T-helper 9 cell (primary cell): ENCODE data around the gene EFCAB9.
"Not testable (repeated sequence)": the region's sequence is repeated elsewhere in the genome, so short reads cannot be mapped to it uniquely, and the experiment has no call there.

Experiments
- DNase-seq: peaks from one replicate; pipeline ENCODE4 v3.0.0-alpha.2; 2020

The EFCAB9 gene

DNA sequence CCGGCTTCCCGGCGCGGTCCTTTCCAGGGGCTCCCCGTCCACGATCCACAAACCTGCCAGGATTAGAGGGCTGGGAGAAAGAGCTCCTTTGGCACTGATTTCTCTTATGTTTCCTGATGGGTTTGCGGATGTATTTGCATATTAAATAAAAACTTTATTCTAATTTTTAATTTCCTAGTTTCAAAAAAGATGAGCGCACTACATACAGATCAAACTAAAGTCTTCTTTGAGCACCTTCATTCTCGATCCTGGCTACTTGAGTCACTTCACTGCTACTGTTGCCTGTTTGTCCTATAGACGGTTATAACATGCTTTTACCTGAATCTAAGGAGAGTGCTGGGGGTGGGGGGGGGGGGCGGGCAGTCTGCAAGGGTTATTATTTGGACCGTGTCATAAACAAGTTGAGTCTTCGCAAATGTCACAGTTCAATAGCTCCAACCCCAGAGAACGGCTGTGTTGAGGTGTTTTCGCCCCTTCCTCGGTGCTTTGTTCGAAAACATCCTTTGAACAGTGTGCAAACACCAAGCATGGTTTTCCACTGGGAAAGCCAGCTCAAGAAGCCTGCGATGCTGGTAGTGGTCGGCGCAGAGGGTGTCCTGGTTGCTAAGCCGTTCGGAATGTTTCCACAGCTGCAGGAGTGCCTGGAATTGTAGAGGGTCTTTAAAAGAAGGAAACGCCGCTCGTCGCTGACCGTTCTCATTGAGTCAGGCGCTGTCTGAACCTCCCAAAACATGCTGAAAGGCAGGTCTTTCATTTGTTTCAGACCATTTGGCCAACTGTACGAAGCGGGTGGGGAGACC lies 4.9 kb upstream of the EFCAB9 start:
- no peak for DNase-seq

DNA sequence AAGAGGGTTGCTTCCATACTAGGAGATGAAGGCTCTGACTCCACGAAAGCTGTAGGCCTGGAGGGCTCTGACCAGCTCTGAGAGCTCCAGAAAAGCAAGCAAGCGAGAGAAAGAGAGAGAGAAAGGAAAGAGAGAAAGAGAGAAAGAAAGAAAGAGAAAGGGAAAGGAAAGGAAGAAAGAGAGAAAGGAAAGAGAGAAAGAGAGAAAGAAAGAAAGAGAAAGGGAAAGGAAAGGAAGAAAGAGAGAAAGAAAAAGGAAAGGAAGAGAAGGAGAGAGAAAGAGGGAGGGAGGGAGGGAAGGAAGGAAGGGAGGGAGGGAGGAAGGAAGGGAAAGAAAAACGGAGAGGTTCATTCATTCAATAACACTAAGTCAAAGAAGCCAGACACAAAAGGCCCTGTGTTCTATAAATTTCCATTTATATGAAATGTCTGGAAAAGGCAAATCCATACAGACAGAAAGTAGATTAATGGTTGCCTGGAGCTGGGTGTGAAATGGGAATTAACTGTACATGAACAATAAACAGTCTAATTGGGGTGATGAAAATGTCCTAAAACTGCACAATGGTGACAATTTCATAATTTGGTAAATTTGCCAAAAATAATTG lies 4.2 kb upstream of the EFCAB9 start:
- no peak for DNase-seq

DNA sequence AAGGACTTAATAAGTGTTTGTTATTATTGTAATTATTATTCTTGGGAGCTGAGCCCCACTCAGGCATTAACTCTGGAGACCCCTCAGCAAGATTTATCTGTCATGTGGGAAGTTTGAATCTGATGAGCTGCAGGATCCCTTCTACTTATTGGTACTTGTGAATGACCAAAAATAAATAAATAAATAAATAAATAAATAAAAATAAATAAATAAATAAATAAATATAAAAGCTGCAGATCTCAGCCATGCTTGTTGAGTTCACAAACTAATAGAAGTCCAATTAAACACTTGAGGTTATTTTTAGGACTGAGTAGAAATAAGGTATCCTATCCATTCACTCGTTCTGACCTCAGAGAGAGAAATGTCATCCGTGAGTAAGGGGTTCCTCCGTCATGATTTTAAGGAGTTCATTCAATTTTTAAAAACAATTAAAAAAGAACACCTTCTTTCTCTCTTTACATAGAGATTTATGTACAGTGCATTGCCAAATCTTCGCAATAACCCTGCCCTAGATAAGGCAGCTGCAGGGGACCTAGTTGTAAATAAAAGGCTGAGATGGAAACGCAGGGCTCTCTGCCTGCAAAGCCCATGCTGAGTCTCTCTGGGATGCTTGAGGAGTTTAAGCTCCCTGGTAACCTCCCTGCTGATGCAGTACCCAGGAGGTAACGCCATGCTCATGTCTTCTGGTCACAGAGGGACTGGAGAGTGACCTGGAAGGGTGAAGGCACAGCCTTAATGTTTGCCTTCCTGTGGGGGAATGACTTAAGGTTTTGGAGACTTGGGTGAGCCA lies 1.2 kb downstream of the EFCAB9 start:
- no peak for DNase-seq

DNA sequence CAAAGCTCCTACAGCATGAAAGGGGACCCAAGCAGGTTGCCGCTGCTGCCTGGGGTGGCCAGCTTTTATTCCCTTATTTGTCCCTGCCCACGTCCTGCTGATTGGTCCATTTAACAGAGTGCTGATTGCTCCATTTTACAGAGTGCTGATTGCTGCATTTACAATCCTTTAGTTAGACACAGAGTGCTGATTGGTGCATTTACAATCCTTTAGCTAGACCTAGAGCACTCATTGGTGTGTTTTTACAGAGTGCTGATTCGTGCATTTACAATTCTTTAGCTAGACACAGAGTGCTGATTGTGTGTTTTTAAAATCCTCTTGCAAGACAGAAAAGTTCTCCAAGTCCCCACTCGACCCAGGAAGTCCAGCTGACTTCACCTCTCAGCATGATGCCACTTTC lies 3.8 kb downstream of the EFCAB9 start:
- not testable (repeated sequence) for DNase-seq

DNA sequence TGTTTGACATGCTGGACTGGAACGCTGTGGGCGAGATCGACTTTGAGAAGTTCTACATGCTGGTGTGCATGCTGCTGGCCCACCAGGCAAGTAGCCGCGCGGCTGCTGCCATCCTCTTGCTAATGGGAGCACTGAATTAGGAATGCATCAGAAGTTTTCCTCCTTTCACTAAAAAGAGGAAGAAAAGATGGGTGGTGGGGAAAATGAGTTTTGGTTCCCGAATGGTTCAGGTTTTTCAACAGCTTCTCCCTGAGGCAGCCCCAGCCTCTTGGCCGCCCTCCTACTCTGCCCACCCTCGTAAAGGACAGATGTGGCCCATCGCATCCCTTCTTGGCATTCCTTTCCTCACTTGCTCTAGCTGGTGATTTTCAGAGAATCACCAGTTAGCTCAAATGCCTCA lies 5.5 kb downstream of the EFCAB9 start:
- DNase-seq: no peak

DNA sequence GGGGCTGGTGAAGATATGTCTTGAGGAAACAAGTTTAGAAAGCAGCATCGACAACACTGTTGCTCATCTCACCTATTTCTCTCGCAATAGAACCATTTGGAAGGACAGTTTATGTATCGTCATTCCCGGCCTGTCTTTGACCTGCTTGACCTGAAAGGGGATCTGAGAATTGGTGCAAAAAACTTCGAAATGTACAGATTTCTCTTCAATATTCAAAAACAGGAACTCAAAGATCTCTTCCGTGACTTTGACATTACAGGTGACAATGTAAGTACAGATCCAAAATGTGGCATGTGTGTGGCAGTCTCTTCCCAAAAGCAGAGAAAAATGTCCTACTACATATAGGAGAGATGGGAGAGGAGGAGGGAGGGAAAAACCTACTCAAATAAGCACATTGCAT lies 6.5 kb downstream of the EFCAB9 start:
- DNase-seq: no peak

DNA sequence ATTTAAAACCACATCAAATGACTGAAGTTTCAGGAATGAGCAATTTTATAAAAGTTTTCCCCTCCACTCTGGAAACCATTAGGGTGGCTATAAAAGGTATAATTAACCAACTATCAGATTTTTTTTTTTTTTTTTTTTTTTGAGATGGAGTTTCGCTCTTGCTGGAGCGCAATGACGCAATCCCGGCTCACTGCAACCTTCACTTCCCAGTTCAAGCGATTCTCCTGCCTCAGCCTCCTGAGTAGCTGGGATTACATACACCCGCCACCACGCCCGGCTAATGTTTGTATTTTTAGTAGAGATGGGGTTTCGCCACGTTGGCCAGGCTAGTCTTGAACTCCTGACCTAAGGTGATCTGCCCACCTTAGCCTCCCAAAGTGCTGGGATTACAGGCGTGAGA lies 12.0 kb downstream of the EFCAB9 start:
- DNase-seq: not testable (repeated sequence)

DNA sequence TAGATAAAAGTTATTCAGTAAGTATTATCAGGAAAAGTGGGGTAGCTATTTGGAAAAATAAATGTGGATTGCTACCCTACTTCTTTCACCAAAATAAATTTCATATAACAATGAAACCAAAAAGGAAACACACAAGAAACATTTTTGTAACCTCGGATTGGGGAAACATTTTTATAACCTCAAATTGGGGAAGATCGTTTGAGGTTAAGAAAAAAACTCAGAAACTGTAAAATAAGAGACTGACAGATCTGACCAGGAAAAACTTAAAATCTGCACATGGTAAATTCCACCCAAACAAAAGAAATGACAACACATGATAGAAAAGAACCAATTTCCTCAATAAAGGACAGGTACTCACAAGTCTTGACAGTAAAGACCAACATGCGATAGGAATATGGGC lies 13.5 kb downstream of the EFCAB9 start:
- no peak for DNase-seq

DNA sequence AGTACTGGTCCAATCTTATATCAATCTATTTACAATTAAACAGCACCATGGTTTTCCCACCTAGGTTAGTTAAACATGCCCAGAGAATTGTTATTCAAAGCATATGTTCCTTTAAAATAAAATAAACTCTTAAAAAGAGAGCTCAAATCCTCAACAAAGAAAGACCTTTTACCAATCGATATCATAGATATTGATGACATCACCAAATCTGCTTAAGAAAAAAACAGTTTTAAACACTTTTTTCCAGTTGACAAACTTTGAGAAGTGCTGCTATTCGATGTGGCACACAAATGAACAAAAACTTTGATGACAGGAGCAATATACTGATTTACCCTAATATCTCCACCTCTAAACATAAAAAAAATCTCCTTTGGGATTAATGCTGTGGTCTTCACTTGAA lies 15.7 kb downstream of the EFCAB9 start:
- DNase-seq: no peak

DNA sequence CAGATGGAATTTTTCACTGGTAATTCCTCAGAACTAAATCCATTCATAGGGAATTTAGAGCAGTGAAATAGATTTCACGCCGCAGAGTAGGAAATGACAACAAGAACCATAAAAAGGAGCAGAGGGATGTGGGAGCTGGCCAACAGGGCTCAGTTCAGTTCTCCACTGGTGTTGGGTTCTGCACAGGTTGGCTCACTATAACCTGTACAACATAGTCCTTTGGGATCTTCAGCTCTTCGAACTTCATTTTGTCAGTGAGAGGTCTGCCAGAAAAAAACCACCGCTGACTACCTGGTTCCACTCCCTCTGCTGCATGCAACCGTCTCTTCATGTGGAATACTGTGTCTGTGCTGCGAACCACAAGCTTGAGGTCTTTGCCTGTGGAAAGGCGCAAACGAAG lies 17.7 kb downstream of the EFCAB9 start:
- no peak for DNase-seq

DNA sequence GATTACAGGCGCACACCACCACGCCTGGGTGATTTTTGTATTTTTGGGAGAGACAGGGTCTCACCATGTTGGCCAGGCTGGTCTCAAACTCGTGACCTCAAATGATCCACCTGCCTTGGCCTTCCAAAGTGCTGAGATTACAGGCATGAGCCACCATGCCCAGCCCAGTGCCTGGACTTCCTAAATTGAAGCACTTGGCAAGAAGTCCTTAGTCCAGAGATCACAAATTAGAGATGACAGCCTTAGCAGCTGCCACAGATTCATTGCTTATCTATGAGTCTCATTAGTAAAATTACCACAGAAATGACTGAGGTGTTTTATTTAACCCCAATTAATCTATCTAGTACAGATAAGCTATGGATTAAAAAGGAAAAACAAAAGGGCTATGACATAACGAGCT lies 19.2 kb downstream of the EFCAB9 start:
- no peak for DNase-seq

DNA sequence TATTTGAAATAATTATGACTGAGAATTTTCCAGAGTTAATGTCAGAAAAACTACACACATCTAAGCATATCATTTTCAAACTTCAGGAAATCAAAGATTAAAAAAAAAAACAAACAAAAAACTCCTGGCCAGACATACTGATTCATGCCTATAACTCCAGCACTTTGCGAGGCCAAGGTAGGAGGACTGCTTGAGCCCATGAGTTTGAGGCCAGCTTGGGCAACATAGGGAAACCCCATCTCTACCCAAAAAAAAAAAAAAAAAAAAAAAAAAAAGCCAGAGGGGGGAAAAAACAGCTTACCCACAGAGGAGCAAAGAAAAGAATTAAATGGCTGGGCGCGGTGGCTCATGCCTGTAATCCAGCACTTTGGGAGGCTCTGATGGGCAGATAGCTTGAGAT lies 22.4 kb downstream of the EFCAB9 start:
- no peak for DNase-seq

DNA sequence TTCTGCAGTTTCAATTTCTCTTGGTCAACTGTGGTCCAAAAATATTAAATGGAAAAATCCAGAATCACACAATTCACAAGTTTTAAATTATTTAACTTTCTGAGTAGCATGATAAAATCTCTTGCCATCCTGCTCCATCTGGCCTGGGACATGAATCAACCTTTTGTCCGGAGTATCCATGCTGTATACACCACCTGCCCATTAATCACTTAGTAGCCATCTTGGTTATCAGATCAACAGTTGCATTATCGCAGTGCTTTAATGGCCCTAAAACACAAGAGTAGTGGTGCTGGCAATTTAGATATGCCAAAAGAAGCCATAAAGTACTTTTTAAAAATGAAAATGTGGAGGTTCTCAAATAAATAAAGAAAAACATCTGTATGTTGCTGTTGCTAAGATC lies 25.3 kb downstream of the EFCAB9 start:
- no peak for DNase-seq

DNA sequence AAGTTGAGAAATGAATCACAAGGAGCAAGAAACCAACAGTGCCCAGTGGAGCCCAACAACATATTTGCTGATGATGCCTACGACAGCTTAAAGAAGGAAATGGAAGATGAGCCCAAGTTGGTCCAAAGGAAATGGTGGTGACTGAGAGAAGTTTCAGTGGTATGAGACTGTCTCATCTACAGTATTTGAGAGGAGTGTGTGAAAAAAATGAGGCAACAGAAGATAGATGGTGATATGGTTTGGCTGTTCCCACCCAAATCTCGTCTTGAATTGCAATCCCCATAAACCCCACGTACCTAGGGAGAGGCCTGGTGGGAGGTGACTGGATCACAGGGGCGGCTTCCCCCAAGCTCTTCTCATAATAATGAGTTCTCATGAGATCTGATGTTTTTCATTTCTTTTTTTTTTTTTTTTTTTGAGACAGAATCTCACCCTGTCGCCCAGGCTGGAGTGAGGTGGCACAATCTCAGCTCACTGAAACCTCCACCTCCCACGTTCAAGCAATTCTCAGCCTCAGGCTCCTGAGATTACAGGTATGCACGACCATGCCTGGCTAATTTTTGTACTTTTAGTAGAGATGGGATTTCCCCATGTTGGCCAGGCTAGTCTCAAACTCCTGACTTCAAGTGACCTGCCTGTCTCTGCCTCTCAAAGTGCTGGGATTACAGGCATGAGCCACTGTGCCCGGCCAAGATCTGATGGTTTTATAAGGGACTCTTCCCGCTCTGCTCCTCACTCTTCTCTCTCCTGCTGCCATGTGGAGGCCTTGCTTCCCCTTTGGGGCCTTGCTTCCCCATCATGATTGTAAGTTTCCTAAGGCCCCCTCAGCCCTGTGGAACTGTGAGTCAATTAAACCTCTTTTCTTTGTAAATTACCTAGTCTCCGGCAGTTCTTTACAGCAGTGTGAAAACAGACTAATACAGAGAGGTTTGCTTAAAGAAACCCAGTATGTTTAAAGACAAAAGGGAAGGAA lies 30.2 kb downstream of the EFCAB9 start:
- no peak for DNase-seq

DNA sequence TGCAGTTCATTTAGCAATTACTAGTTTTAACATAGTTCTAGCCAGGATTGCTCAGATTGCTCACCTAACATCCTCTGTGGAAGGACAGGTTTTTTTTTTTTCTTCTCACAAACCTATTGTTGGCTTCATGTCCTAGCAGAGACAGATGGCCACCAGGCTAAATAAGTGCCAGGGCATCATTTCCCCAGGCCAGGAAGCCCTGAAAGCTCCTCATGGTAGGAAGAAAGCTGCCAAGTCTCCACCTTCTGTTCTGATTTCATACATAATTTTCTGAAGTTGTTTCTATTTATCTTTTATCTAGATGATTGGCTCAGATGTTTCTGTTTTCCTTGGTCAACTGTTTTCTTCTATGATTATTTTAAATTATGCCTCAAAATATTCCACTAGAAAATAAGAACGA lies 31.0 kb downstream of the EFCAB9 start:
- no peak for DNase-seq

DNA sequence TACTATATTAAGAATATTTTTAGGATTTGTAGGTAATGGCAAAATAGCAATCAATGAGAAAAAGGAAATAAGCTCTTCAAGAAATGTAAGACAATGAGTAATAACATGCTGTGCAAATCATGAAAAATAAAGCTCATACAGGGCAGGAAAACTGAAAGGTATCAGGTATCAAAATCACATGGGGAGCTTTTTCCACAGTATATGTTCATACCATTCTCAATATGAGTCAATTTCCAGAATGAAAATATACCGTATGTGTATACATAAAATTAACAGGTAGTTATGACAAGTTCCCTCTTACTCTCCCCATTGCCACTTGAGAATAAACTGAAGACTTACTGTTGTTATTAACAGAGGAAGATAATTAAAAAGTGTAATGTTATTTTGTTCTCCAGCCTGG lies 35.9 kb downstream of the EFCAB9 start:
- DNase-seq: no peak

DNA sequence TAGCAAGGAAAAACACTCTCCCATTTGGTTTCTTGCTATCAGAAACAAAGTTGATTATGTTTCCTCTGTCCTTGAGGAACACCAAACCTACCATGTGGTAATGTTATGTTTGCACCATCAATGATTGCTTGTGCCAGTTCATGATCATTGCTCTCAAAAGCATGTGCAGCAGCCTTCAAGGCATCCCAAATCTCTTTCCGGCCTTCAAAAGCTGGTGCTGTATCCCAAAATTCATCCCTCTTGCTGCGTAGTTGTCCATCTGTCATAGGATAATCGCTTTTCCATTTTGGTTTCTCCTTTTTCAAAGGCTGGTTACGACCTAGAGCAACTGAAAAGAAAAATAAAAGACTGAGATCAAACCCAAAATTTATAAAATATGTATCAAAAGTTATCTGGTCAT lies 40.1 kb downstream of the EFCAB9 start:
- DNase-seq: no peak

DNA sequence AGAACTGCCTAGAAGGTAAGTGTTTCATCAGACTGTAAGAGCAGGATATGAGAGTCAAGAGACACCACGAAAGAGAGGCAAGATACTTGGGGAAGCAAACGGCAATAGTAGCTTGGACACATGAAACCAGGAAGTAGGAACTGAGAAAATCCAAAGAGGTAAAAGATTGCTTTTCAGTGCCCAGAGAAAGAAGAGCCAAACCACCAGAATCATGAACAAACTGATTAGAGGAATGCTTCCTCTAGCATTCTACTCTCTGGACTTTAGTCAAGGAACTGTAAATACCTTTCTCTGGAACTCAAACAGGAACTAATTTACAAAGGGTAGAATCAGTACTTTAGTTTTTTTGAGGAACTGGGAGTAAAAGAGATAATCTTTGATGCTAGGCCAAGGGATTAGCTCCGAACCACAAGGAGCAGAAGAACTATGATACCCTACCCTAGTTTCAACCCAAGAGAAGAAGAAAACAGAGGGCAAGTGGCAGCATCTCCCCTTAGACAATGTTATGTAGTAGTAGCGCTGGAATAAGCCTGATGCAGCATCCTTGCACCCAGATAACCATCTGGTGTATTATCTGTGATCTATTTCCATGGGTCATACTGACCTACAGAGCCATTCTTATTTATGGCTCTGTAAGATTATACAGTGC lies 41.3 kb downstream of the EFCAB9 start:
- no peak for DNase-seq

DNA sequence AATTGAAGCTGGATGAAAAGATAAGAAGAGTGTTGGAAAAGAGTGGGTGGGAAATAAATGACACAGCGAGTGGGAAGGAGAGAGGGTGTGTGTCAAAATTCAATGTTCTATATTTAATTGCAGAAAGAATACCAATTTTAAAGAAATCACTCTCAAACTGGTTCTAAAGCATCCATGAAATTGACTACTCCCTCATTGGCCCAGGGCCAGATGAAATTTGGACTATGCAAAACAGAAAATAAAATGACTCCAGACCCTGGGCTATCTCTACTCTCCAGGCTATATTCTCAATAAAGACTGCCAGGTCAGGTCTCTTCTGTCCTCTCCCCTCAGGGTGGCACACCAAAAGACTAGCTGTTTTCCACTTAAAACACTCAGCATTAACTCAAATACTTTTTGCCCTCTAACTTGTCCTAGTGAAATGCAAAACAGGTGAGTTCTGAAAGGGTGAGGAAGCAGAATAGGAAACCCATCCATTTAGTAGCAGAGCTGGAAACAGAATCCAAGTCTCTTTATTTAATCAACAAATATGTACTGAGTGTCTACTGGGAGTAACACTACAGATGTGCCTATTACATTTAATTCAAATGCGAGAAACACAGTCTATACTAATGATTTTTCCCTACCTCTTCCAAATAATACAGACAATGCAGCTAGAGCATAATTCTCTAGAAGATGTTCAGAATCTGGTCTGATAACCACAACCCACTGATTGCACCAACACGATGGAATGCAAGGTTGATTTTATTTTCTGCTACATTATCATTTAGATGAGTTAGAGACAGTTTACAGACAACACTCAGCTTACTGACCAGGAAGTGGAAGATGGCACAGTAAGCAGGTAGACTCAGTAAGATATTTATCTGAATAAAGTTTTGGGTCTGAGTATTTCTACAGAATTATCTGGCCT lies 42.1 kb downstream of the EFCAB9 start:
- DNase-seq: no peak

DNA sequence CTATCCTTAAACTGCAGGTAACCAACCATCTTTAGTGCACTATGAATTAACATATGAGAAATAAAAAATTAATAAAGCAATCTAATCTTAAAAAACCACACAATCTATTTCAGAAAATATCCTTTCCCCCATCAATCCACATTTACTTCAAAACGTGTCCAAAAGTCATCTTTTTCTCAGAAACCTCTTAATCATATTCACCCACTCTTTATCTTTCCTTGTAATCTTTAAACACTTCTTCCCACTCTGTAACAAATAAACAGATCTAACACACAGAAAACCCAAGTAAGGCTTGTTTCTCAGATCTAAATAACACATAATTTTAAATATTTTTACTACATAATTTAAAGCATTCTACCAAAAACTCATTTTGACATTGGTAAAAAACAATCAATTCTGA lies 44.4 kb downstream of the EFCAB9 start:
- DNase-seq: no peak

DNA sequence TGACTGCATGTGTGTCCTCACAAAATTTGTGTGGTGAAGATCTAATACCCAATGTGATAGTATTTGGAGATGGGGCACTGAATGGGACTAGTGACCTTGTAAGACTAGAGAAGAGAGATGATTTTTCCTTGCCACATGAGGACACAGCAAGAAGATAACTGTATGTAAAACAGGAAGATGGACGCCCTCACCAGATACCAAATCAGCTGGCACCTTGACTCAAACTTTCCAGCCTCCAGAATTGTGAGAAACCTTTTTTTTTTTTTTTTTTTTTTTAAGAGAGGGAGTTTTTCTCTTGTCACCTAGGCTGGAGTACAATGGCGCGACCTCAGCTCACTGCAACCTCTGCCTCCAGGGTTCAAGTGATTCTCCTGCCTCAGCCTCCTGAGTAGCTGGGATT lies 49.3 kb downstream of the EFCAB9 start:
- no peak for DNase-seq
